ENCODE data around the gene POU2F1. TPM values are rescaled to one million over a fixed set of nuclear protein-coding genes. Genes with fewer than 3 reads are reported as not detected.

The POU2F1 gene
- total RNA-seq (10 to 100 TPM; 36.0 to 36.9 TPM), polyA plus RNA-seq (ENCODE audit: insufficient read depth, low read depth, low replicate concordance) (17.1 TPM)
- long read RNA-seq, donor 1, result 0 reads
- long read RNA-seq, donor 2, result 0 reads

GRCh38 chr1:167220537-167221125 is at the start of gene POU2F1:
TSS of gene POU2F1 (plus strand) at chr1:167220886. CDS start at chr1:167220898, 12 bp downstream.
- Histone ChIP-seq H3K4me1 (peaks cover 18% of the 10 kb centered on the region), H3K9me3 (no peaks in the 10 kb centered on the region), H3K27me3 (no peaks in the 10 kb centered on the region), H3K4me3 (peak within 1 kb of the TSS; percentile 91 to 97), H3K36me3 (ENCODE audit: low read depth, missing control alignments) (no peaks in the 10 kb centered on the region), H3K27ac (peak within 1 kb of the TSS; percentile 98)
- TF ChIP-seq POLR2A (IDR thresholded peaks at IDR 0.05), result peak; percentile 33
- TF ChIP-seq, protein P1, sequence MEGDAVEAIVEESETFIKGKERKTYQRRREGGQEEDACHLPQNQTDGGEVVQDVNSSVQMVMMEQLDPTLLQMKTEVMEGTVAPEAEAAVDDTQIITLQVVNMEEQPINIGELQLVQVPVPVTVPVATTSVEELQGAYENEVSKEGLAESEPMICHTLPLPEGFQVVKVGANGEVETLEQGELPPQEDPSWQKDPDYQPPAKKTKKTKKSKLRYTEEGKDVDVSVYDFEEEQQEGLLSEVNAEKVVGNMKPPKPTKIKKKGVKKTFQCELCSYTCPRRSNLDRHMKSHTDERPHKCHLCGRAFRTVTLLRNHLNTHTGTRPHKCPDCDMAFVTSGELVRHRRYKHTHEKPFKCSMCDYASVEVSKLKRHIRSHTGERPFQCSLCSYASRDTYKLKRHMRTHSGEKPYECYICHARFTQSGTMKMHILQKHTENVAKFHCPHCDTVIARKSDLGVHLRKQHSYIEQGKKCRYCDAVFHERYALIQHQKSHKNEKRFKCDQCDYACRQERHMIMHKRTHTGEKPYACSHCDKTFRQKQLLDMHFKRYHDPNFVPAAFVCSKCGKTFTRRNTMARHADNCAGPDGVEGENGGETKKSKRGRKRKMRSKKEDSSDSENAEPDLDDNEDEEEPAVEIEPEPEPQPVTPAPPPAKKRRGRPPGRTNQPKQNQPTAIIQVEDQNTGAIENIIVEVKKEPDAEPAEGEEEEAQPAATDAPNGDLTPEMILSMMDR (IDR thresholded peaks at IDR 0.05), result peak; percentile 66 to 75 (median 67)
- DNase-seq, result peak; percentile 97
- intact Hi-C loops (cut with DNase I; ENCODE audit: low total_unique reads), result no loop called here
- 0% methylated on average over 36 to 53 of the region's 53 CpGs for WGBS, 2 donors

DNA sequence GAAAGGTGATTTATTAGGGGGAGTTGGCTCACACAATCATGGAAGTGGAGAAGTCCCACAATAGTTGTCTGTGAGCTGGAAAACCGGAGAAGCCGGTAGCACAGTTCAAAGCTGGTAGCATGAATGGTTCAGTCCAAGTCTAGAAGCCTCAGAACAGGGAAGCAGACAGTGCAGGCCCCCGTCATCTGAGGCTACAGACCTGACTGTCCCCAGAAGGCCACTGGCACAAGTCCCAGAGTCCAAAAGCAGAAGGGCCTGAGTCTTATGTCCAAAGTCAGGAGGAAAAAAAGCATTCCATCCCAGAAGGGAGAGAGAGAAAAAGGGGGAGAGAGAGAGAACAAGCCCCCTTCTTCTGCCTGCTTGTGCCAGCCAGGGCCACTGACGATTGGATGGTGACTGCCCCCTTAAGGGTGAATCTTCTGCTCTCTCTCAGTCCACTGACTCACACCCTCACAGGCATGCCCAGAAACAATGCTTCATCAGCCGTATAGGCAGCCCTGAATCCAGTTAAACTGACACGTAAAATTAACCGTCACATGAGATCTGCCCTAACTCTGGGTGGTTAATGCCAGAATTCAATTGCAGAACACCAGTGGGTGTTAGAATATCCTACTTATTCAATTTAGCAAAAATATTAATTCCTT is 49.3 kb upstream of the POU2F1 start:
- Histone ChIP-seq H3K27ac (no peak overlapping the region), H3K27me3 (no peaks in the 10 kb centered on the region), H3K36me3 (ENCODE audit: low read depth, missing control alignments) (no peaks in the 10 kb centered on the region), H3K4me1 (no peaks in the 10 kb centered on the region), H3K9me3 (no peaks in the 10 kb centered on the region), H3K4me3 (no peak overlapping the region)
- no peak for TF ChIP-seq POLR2A (IDR thresholded peaks at IDR 0.05)
- TF ChIP-seq, protein P1 (IDR thresholded peaks at IDR 0.05), result no peak
- 85 to 86% methylated on average over 7 of the region's 7 CpGs for WGBS, 2 donors
- no peak for DNase-seq
- intact Hi-C loops (cut with DNase I; ENCODE audit: low total_unique reads), result no loop called here

DNA sequence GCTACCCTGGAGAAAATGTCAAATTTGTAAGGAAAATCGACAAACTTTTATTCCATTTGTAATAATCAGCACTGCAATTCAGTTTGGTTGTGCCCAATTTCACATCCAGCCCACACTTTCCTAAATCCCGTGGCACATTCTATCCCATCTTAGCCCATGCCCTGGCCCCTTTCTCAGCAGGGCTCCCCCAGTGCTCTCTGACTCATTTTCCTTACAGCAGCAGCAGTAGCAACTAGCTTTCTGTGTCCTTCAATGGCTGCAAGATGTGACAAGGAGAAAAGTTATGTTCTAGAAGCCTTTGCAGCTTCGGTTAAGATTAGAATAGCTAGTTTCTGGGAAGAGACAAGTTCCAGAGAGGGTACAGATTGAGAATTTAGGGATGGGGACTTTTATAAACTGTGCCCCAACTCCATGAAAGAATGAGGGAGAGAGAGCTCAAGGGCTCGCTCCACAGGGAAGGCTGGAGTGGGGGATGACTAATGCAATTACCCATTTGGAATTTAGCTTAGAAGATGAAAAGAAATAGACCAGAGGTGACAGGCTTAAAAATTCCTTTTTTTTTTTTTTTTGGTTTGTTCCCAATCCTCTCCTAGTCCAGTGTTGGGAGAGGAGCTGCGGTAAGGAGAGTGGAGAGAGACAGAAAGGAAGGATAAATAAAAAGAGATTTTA is 47.0 kb upstream of the POU2F1 start:
- intact Hi-C loops (cut with DNase I; ENCODE audit: low total_unique reads), result no loop called here
- H3K4me3 ChIP-seq, result no peak overlapping the region
- WGBS, 2 donors, result 77 to 85% methylated on average over 5 of the region's 5 CpGs
- DNase-seq, result no peak
- no peaks in the 10 kb centered on the region for H3K4me1 ChIP-seq
- no peak for TF ChIP-seq POLR2A (IDR thresholded peaks at IDR 0.05)
- TF ChIP-seq, protein P1 (IDR thresholded peaks at IDR 0.05), result no peak
- no peaks in the 10 kb centered on the region for H3K27me3 ChIP-seq
- H3K9me3 ChIP-seq, result no peaks in the 10 kb centered on the region
- H3K27ac ChIP-seq, result no peak overlapping the region
- H3K36me3 ChIP-seq (ENCODE audit: low read depth, missing control alignments), result no peaks in the 10 kb centered on the region

DNA sequence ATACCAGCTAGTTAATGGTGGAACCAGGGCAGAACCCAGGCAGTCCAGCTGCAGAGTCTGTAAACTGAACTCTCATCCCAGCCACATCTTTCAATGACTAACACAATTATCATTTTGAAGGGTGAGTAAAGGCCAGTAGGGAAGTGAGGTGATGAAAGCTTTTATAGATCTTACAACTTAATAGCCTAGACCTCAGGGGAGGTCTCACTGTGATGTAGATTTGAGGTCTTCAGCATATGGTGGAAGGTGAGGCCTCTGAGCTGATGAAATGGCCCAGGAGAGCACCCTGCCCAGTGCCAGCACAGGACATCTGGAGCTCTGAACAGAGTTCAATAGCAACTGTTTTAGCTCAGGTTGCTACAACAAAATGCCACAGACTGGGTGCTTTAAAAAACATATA is 44.8 kb upstream of the POU2F1 start:
- no peaks in the 10 kb centered on the region for H3K36me3 ChIP-seq (ENCODE audit: low read depth, missing control alignments)
- no peak for DNase-seq
- no peak overlapping the region for H3K27ac ChIP-seq
- H3K4me1 ChIP-seq, result no peaks in the 10 kb centered on the region
- H3K9me3 ChIP-seq, result no peaks in the 10 kb centered on the region
- no peaks in the 10 kb centered on the region for H3K27me3 ChIP-seq
- no peak for TF ChIP-seq POLR2A (IDR thresholded peaks at IDR 0.05)
- TF ChIP-seq, protein P1 (IDR thresholded peaks at IDR 0.05), result no peak
- H3K4me3 ChIP-seq, result no peak overlapping the region
- intact Hi-C loops (cut with DNase I; ENCODE audit: low total_unique reads), result no loop called here
